HepG2 (cell line): ENCODE results near the gene CCDC30. TPM values are rescaled to one million over a fixed set of nuclear protein-coding genes. Genes with fewer than 3 reads are reported as not detected.

ENCODE experiments used
- CEBPB ChIP-seq: IDR thresholded peaks from 2 replicates; pipeline ENCODE4 v1.6.1; 2011; ENCODE audit warnings: low read depth, low read length, improper control_type of control experiment, borderline replicate concordance
- STAG1 ChIP-seq: sonication (generic); formaldehyde crosslinking; IDR thresholded peaks from 2 replicates; pipeline ENCODE4 v1.4.0; 2020; ENCODE audit warnings: missing genetic modification reagents
- TCF12 ChIP-seq, 2 experiments: fragments of 450-650 bp in 1 of 2; sonication (generic) in 1 of 2; formaldehyde crosslinking in 1 of 2; IDR thresholded peaks; 2 replicates each; pipeline versions ENCODE4 v1.6.1 to v1.8.0; 2017 to 2022; ENCODE audit warnings: antibody characterized with exemption in 1 of 2, mild to moderate bottlenecking in 1 of 2, missing genetic modification reagents in 1 of 2, moderate library complexity in 1 of 2
- ZBTB25 ChIP-seq: IDR thresholded peaks from 2 replicates; pipeline ENCODE4 v1.6.1; 2018; ENCODE audit warnings: missing genetic modification reagents
- ZNF280D ChIP-seq: sonication (generic); formaldehyde crosslinking; IDR thresholded peaks from 2 replicates; pipeline ENCODE4 v1.5.1; 2020; ENCODE audit warnings: mild to moderate bottlenecking, missing genetic modification reagents
- polyA plus RNA-seq, 8 experiments: library from polyadenylated mRNA; depleted of rRNA in 3 of 8; stranded (reverse) in 7 of 8; unstranded in 1 of 8; fragments of >200 nt; fragmentation: Illumina TruSeq in 4 of 8; extraction: Trizol in 4 of 8; gene quantifications; 2 replicates each; pipeline versions ENCODE4 v1.2.1 to v1.2.3, GENCODE V29; 2011 to 2016; ENCODE audit warnings: low read depth in 4 of 8, missing spikeins in 1 of 8, mixed read lengths in 1 of 8; ENCODE audit not compliant: insufficient read depth in 1 of 8
- total RNA-seq, 5 experiments: library from RNA; depleted of rRNA; stranded (reverse); fragments of >200 nt; fragmentation: Illumina TruSeq; extraction: Trizol; gene quantifications; 2 replicates each; pipeline ENCODE4 v1.2.3, GENCODE V29; 2016; ENCODE audit warnings: low read depth in 1 of 5
- TF ChIP-seq, protein P1 (sequence below): sonication (generic); formaldehyde crosslinking; IDR thresholded peaks from 2 replicates; pipeline ENCODE4 v1.5.0; 2020; ENCODE audit warnings: mild to moderate bottlenecking, missing genetic modification reagents, borderline replicate concordance
- TF ChIP-seq, protein P2 (sequence below): sonication (generic); formaldehyde crosslinking; IDR thresholded peaks from 2 replicates; pipeline ENCODE4 v1.9.0; 2022; ENCODE audit warnings: low read depth, missing genetic modification reagents

The CCDC30 gene
- total and polyA plus RNA-seq, 2 of the 13 experiments (the other 11 are each of a cell fraction or from before 2014, with no cell fraction given): 0.25 to 0.77 TPM

DNA sequence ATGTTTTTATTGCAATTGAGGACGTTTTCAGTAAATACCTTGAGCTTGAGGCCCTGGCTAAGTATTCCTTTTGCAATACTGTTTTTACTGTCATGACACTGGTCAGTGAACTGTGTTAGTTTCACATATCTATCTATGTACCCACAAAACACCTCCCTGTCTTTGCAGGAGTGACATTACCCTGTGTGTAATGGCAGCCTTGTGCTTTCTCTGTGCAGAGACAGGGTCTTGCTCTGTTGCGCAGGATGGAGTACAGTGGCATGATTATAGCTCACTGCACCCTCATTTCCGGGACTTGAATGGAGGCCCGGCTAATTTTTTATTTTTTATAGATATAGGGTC, 228.0 kb downstream of the CCDC30 start (continued):
- TF ChIP-seq ZNF280D (CRISPR knock-in tag) (no peak), STAG1 (CRISPR knock-in tag) (peak; percentile 0; the same call in 1 of the 2 replicates), TCF12 (IDR thresholded peaks at IDR 0.05) (no peak), TCF12 (CRISPR knock-in tag; IDR thresholded peaks at IDR 0.05) (no peak), ZBTB25 (no peak), CEBPB (no peak)
- TF ChIP-seq, protein P1, sequence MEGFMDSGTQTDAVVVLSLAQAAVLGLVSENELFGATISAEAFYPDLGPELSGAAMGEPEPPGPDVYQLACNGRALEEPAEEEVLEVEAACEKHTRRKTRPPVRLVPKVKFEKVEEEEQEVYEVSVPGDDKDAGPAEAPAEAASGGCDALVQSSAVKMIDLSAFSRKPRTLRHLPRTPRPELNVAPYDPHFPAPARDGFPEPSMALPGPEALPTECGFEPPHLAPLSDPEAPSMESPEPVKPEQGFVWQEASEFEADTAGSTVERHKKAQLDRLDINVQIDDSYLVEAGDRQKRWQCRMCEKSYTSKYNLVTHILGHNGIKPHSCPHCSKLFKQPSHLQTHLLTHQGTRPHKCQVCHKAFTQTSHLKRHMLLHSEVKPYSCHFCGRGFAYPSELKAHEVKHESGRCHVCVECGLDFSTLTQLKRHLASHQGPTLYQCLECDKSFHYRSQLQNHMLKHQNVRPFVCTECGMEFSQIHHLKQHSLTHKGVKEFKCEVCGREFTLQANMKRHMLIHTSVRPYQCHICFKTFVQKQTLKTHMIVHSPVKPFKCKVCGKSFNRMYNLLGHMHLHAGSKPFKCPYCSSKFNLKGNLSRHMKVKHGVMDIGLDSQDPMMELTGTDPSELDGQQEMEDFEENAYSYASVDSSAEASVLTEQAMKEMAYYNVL (CRISPR knock-in tag): no peak
- TF ChIP-seq, protein P2, sequence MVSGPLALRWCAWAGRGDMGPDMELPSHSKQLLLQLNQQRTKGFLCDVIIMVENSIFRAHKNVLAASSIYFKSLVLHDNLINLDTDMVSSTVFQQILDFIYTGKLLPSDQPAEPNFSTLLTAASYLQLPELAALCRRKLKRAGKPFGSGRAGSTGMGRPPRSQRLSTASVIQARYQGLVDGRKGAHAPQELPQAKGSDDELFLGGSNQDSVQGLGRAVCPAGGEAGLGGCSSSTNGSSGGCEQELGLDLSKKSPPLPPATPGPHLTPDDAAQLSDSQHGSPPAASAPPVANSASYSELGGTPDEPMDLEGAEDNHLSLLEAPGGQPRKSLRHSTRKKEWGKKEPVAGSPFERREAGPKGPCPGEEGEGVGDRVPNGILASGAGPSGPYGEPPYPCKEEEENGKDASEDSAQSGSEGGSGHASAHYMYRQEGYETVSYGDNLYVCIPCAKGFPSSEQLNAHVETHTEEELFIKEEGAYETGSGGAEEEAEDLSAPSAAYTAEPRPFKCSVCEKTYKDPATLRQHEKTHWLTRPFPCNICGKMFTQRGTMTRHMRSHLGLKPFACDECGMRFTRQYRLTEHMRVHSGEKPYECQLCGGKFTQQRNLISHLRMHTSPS (CRISPR knock-in tag): no peak
- TF ChIP-seq, all 625 proteins: peak for 2
